PC-9 (cell line): ENCODE data around the gene C10orf71. TPM values are rescaled to one million over a fixed set of nuclear protein-coding genes. Genes with fewer than 3 reads are reported as not detected.

Source experiments
- BruUV-seq: library from RNA; stranded (reverse); fragments of 400-500 nt; replicated peaks from 2 replicates; lab custom pipeline; 2021; lab: Mats Ljungman, UMichigan
- CTCF ChIA-PET: fragments of 300-600 bp; sonication (Branson Sonifier 250); formaldehyde crosslinking; loops from one replicate; lab custom pipeline; 2022; ENCODE audit warnings: antibody characterized with exemption; lab: Charles Lee
- POLR2A ChIA-PET: fragments of 300-600 bp; sonication (Branson Sonifier 250); formaldehyde crosslinking; loops from one replicate; lab custom pipeline; 2022; ENCODE audit warnings: antibody characterized with exemption; ENCODE audit not compliant: unreplicated experiment; lab: Charles Lee
- DNase-seq, 2 experiments: peaks; one replicate each; pipeline versions ENCODE4 v3.0.0 to v3.0.0-alpha.2; 2015 to 2022; ENCODE audit warnings: mixed read lengths in 1 of 2
- H2AFZ ChIP-seq: fragments of 200-600 bp; sonication (generic); 2 replicates; pipeline ENCODE4 v1.8.1; 2017; ENCODE audit warnings: antibody characterized with exemption
- H3F3A ChIP-seq: fragments of 200-600 bp; sonication (generic); 2 replicates; pipeline ENCODE4 v1.8.1; 2017; ENCODE audit warnings: antibody characterized with exemption, mild to moderate bottlenecking, low read depth; ENCODE audit not compliant: insufficient read depth
- H3K27ac ChIP-seq: fragments of 200-600 bp; sonication (generic); 2 replicates; pipeline ENCODE4 v1.6.1; 2016; ENCODE audit warnings: mixed run types
- H3K27me3 ChIP-seq: fragments of 200-600 bp; sonication (generic); 2 replicates; pipeline ENCODE4 v1.6.1; 2016; ENCODE audit warnings: low read depth, mixed run types; ENCODE audit not compliant: insufficient read depth
- H3K36me3 ChIP-seq: fragments of 200-600 bp; sonication (generic); 2 replicates; pipeline ENCODE4 v1.6.1; 2016; ENCODE audit warnings: low read depth, mixed run types
- H3K4me1 ChIP-seq: fragments of 200-600 bp; sonication (generic); replicated peaks from 2 replicates; pipeline ENCODE4 v1.6.1; 2016; ENCODE audit warnings: mixed run types; ENCODE audit not compliant: insufficient read depth
- H3K4me2 ChIP-seq: fragments of 200-600 bp; sonication (generic); 2 replicates; pipeline ENCODE4 v1.6.1; 2017; ENCODE audit warnings: mixed run types
- H3K4me3 ChIP-seq: fragments of 200-600 bp; sonication (generic); 2 replicates; pipeline ENCODE4 v1.6.1; 2016; ENCODE audit warnings: mixed run types
- H3K79me2 ChIP-seq: fragments of 200-600 bp; sonication (generic); 2 replicates; pipeline ENCODE4 v1.6.1; 2017; ENCODE audit warnings: low read depth, mixed run types
- H3K9me2 ChIP-seq: fragments of 200-600 bp; sonication (generic); 2 replicates; pipeline ENCODE4 v1.8.1; 2017; ENCODE audit warnings: mild to moderate bottlenecking; ENCODE audit not compliant: insufficient read depth
- H3K9me3 ChIP-seq: fragments of 200-600 bp; sonication (generic); 2 replicates; pipeline ENCODE4 v1.8.1; 2016; ENCODE audit warnings: low read depth; ENCODE audit not compliant: insufficient read depth
- H4K20me1 ChIP-seq: fragments of 200-600 bp; sonication (generic); 2 replicates; pipeline ENCODE4 v1.8.1; 2017; ENCODE audit not compliant: insufficient read depth
- CTCF ChIP-seq: fragments of 200-600 bp; sonication (generic); conservative IDR thresholded peaks from 2 replicates; pipeline ENCODE4 v1.6.1; 2017; ENCODE audit warnings: mixed run types, antibody characterized with exemption, mild to moderate bottlenecking, moderate library complexity
- EZH2 ChIP-seq: fragments of 200-600 bp; sonication (generic); IDR thresholded peaks from 2 replicates; pipeline ENCODE4 v1.8.0; 2017; ENCODE audit warnings: antibody characterized with exemption, low read depth
- intact Hi-C: fragments of 100-400 bp; cut with micrococcal nuclease; formaldehyde crosslinking; loops from one replicate; pipeline ENCODE4 v1.10.0; 2022; ENCODE audit not compliant: unreplicated experiment
- total RNA-seq: library from RNA; stranded (reverse); gene quantifications from 2 replicates; pipeline ENCODE4 v1.2.3, GENCODE V29; 2021

The C10orf71 gene
- total RNA-seq, 1 experiment from 2014 or later = not detected

GRCh38 chr10:49355221-49355620 lies 56.3 kb downstream of the C10orf71 start:
- H3K27me3 ChIP-seq = peaks cover 40% of the 10 kb centered on the region; the same call in 1 of the 2 replicates
- no peak overlapping the region for H2AFZ ChIP-seq
- H3K4me2 ChIP-seq = no peak overlapping the region
- no peaks in the 10 kb centered on the region; the same call in 1 of the 2 replicates for H4K20me1 ChIP-seq
- ChIA-PET POLR2A (no interaction called here), CTCF (no interaction called here)
- H3K36me3 ChIP-seq = no peaks in the 10 kb centered on the region
- no peaks in the 10 kb centered on the region for H3K4me1 ChIP-seq
- no peak for TF ChIP-seq EZH2
- TF ChIP-seq CTCF = no peak
- BruUV-seq = no TSS peak
- H3K79me2 ChIP-seq = no peaks in the 10 kb centered on the region
- intact Hi-C loops = no loop called here
- no peak for DNase-seq
- no peak overlapping the region for H3K27ac ChIP-seq
- H3K9me3 ChIP-seq = 0 out of 2 replicates have a peak, but pooled peaks cover 3% of the 10 kb centered on the region
- H3K9me2 ChIP-seq = peaks cover 5% of the 10 kb centered on the region; the same call in 1 of the 2 replicates
- no peaks in the 10 kb centered on the region for H3F3A ChIP-seq
- no peak overlapping the region for H3K4me3 ChIP-seq

GRCh38 chr10:49356181-49356580 lies 57.2 kb downstream of the C10orf71 start:
- Histone ChIP-seq H4K20me1 (no peaks in the 10 kb centered on the region; the same call in 1 of the 2 replicates), H3K4me2 (no peak overlapping the region), H2AFZ (no peak overlapping the region), H3K4me1 (no peaks in the 10 kb centered on the region), H3K9me2 (peaks cover 5% of the 10 kb centered on the region; the same call in 1 of the 2 replicates), H3F3A (no peaks in the 10 kb centered on the region), H3K4me3 (no peak overlapping the region), H3K27ac (no peak overlapping the region), H3K9me3 (0 out of 2 replicates have a peak, but pooled peaks cover 3% of the 10 kb centered on the region), H3K27me3 (peaks cover 44% of the 10 kb centered on the region; the same call in 1 of the 2 replicates), H3K36me3 (no peaks in the 10 kb centered on the region), H3K79me2 (no peaks in the 10 kb centered on the region)
- intact Hi-C loops = no loop called here
- no peak for DNase-seq
- TF ChIP-seq CTCF (no peak), EZH2 (no peak)
- no TSS peak for BruUV-seq
- ChIA-PET CTCF (no interaction called here), POLR2A (no interaction called here)

- no peak overlapping the region for H3K4me2 ChIP-seq
- no peaks in the 10 kb centered on the region for H3F3A ChIP-seq
- H3K9me3 ChIP-seq = 0 out of 2 replicates have a peak, but pooled peaks cover 3% of the 10 kb centered on the region
- ChIA-PET POLR2A (no interaction called here), CTCF (no interaction called here)
- DNase-seq = no peak
- intact Hi-C loops = no loop called here
- BruUV-seq = no TSS peak
- H3K9me2 ChIP-seq = peaks cover 5% of the 10 kb centered on the region; the same call in 1 of the 2 replicates
- no peaks in the 10 kb centered on the region for H3K79me2 ChIP-seq
- TF ChIP-seq EZH2 = no peak
- H4K20me1 ChIP-seq = no peaks in the 10 kb centered on the region; the same call in 1 of the 2 replicates
- no peak overlapping the region for H3K27ac ChIP-seq
- H2AFZ ChIP-seq = no peak overlapping the region
- H3K4me1 ChIP-seq = no peaks in the 10 kb centered on the region
- H3K27me3 ChIP-seq = peaks cover 46% of the 10 kb centered on the region; the same call in 1 of the 2 replicates
- no peak overlapping the region for H3K4me3 ChIP-seq
- no peaks in the 10 kb centered on the region for H3K36me3 ChIP-seq
Measured at GRCh38 chr10:49356944-49357343, 58.0 kb downstream of the C10orf71 start.
